GM23338 (cell line): Measurements from ENCODE around the gene ANKRD22. TPM values are rescaled to one million over a fixed set of nuclear protein-coding genes. Genes with fewer than 3 reads are reported as not detected.
A peak's percentile ranks its signal among the peaks of the same experiment; 100 is the strongest.

Experiments
- ATAC-seq: fragments of 200-7000 bp; cut with Tn5 transposase; 3 replicates; pipeline ENCODE4 v1.9.1; 2020
- DNase-seq: peaks from one replicate; pipeline ENCODE4 v3.0.0-alpha.2; 2015; ENCODE audit warnings: low spot score
- H2AFZ ChIP-seq: fragments of 200-600 bp; sonication (generic); 2 replicates; pipeline ENCODE4 v1.8.0; 2016; ENCODE audit warnings: antibody characterized with exemption, mild to moderate bottlenecking, moderate library complexity
- H3F3A ChIP-seq: fragments of 200-600 bp; sonication (generic); replicated peaks from 2 replicates; pipeline ENCODE4 v1.8.0; 2017; ENCODE audit warnings: antibody characterized with exemption, mixed run types, low read depth
- H3K27ac ChIP-seq: fragments of 200-600 bp; sonication (generic); 2 replicates; pipeline ENCODE4 v1.6.1; 2016; ENCODE audit warnings: low read depth
- H3K27me3 ChIP-seq: fragments of 200-600 bp; sonication (generic); 2 replicates; pipeline ENCODE4 v1.8.0; 2016; ENCODE audit warnings: mild to moderate bottlenecking, mixed run types, moderate library complexity; ENCODE audit not compliant: insufficient read depth
- H3K36me3 ChIP-seq: fragments of 200-600 bp; sonication (generic); 2 replicates; pipeline ENCODE4 v1.8.0; 2016; ENCODE audit warnings: mild to moderate bottlenecking; ENCODE audit not compliant: insufficient read depth
- H3K4me1 ChIP-seq: fragments of 200-600 bp; sonication (generic); 2 replicates; pipeline ENCODE4 v1.8.0; 2016; ENCODE audit warnings: mild to moderate bottlenecking, moderate library complexity; ENCODE audit not compliant: insufficient read depth
- H3K4me2 ChIP-seq: fragments of 200-600 bp; sonication (generic); 2 replicates; pipeline ENCODE4 v1.7.1; 2017; ENCODE audit warnings: mixed run types
- H3K4me3 ChIP-seq: fragments of 200-600 bp; sonication (generic); 2 replicates; pipeline ENCODE4 v1.6.1; 2016; ENCODE audit warnings: mixed run types
- H3K79me2 ChIP-seq: fragments of 200-600 bp; sonication (generic); replicated peaks from 2 replicates; pipeline ENCODE4 v1.8.0; 2017; ENCODE audit warnings: mild to moderate bottlenecking; ENCODE audit not compliant: insufficient read depth
- H3K9me2 ChIP-seq: fragments of 200-600 bp; sonication (generic); 2 replicates; pipeline ENCODE4 v1.8.0; 2017; ENCODE audit not compliant: insufficient read depth
- H4K20me1 ChIP-seq: fragments of 200-600 bp; sonication (generic); replicated peaks from 2 replicates; pipeline ENCODE4 v1.8.0; 2017; ENCODE audit warnings: mild to moderate bottlenecking; ENCODE audit not compliant: insufficient read depth
- H3K27ac Mint-ChIP-seq: 2 replicates; pipeline ENCODE4 v1.8.0; 2020; ENCODE audit warnings: inconsistent platforms, mild to moderate bottlenecking, moderate library complexity, mixed read lengths
- H3K27me3 Mint-ChIP-seq: 3 replicates; pipeline ENCODE4 v1.8.0; 2022; ENCODE audit warnings: low read depth, mild to moderate bottlenecking, moderate library complexity, mixed read lengths, inconsistent platforms; ENCODE audit not compliant: insufficient read depth, poor library complexity
- H3K36me3 Mint-ChIP-seq: 3 replicates; pipeline ENCODE4 v1.8.0; 2021; ENCODE audit warnings: low read depth, mild to moderate bottlenecking, inconsistent platforms, moderate library complexity, mixed read lengths
- H3K4me1 Mint-ChIP-seq: 3 replicates; pipeline ENCODE4 v1.8.0; 2020; ENCODE audit warnings: mild to moderate bottlenecking, inconsistent platforms, mixed read lengths
- H3K4me3 Mint-ChIP-seq: 3 replicates; pipeline ENCODE4 v1.8.0; 2021; ENCODE audit warnings: moderate library complexity, mild to moderate bottlenecking, inconsistent platforms, mixed read lengths
- H3K9me3 Mint-ChIP-seq: 3 replicates; pipeline ENCODE4 v1.8.0; 2020; ENCODE audit warnings: moderate library complexity, mild to moderate bottlenecking, inconsistent platforms, mixed read lengths
- CREB1 ChIP-seq: fragments of 250-450 bp; sonication (Bioruptor Pico); IDR thresholded peaks from 2 replicates; pipeline ENCODE4 v1.5.0; 2020; ENCODE audit warnings: low read depth, mild to moderate bottlenecking, moderate library complexity
- EZH2 ChIP-seq: fragments of 200-600 bp; sonication (generic); IDR thresholded peaks from one replicate; pipeline ENCODE4 v1.8.0; 2017; ENCODE audit warnings: antibody characterized with exemption, mild to moderate bottlenecking, low read depth; ENCODE audit not compliant: unreplicated experiment
- EZH2phosphoT487 ChIP-seq: fragments of 200-600 bp; sonication (generic); IDR thresholded peaks from one replicate; pipeline ENCODE4 v1.8.1; 2018; ENCODE audit warnings: antibody characterized with exemption; ENCODE audit not compliant: unreplicated experiment
- JUNB ChIP-seq: IDR thresholded peaks from one replicate; pipeline ENCODE4 v1.6.1; 2016; ENCODE audit warnings: antibody characterized with exemption; ENCODE audit not compliant: unreplicated experiment
- NANOG ChIP-seq: IDR thresholded peaks from 2 replicates; pipeline ENCODE4 v1.6.1; 2016; ENCODE audit warnings: antibody characterized with exemption, borderline replicate concordance
- POLR2AphosphoS5 ChIP-seq: IDR thresholded peaks from 2 replicates; pipeline ENCODE4 v1.6.1; 2016; ENCODE audit warnings: antibody characterized with exemption, low read depth
- REST ChIP-seq: IDR thresholded peaks from one replicate; pipeline ENCODE4 v1.6.1; 2018; ENCODE audit warnings: antibody characterized with exemption; ENCODE audit not compliant: unreplicated experiment
- STAT1 ChIP-seq: IDR thresholded peaks from one replicate; pipeline ENCODE4 v1.6.1; 2016; ENCODE audit warnings: antibody characterized with exemption; ENCODE audit not compliant: unreplicated experiment
- ZNF114 ChIP-seq: fragments of 250-450 bp; sonication (Bioruptor Pico); IDR thresholded peaks from 2 replicates; pipeline ENCODE4 v1.5.0; 2020; ENCODE audit warnings: mild to moderate bottlenecking, moderate library complexity
- ZNF331 ChIP-seq: fragments of 250-450 bp; sonication (Bioruptor Pico); IDR thresholded peaks from 2 replicates; pipeline ENCODE4 v1.5.0; 2020; ENCODE audit warnings: low read depth, mild to moderate bottlenecking, moderate library complexity
- polyA plus RNA-seq: library from polyadenylated mRNA; unstranded; fragments of >200 nt; fragmentation: Nextera tagmentation; extraction: Ambion mirVana; gene quantifications from 2 replicates; pipeline ENCODE4 v1.2.1, GENCODE V29; 2016
- total RNA-seq: library from RNA; depleted of rRNA; stranded (reverse); fragments of >200 nt; shearing (Covaris generic); gene quantifications from 2 replicates; pipeline ENCODE4 v1.2.3, GENCODE V29; 2014
- TF ChIP-seq, protein P1 (sequence below), 2 experiments: fragments of 200-600 bp in 1 of 2; sonication (generic) in 1 of 2; conservative IDR thresholded peaks; 2 replicates each; pipeline versions ENCODE4 v1.5.1 to v1.6.1; 2016 to 2017; ENCODE audit warnings: antibody characterized with exemption in 2 of 2, low read depth in 2 of 2, mild to moderate bottlenecking in 2 of 2, moderate library complexity in 1 of 2
- TF ChIP-seq, protein P2 (sequence below): fragments of 250-450 bp; sonication (Bioruptor Pico); IDR thresholded peaks from 2 replicates; pipeline ENCODE4 v1.5.0; 2020; ENCODE audit warnings: mild to moderate bottlenecking, moderate library complexity
- TF ChIP-seq, protein P3 (sequence below): IDR thresholded peaks from 2 replicates; pipeline ENCODE4 v1.6.1; 2016; ENCODE audit warnings: antibody characterized with exemption

The ANKRD22 gene
- total and polyA plus RNA-seq, 2 experiments from 2014 or later = not detected

DNA sequence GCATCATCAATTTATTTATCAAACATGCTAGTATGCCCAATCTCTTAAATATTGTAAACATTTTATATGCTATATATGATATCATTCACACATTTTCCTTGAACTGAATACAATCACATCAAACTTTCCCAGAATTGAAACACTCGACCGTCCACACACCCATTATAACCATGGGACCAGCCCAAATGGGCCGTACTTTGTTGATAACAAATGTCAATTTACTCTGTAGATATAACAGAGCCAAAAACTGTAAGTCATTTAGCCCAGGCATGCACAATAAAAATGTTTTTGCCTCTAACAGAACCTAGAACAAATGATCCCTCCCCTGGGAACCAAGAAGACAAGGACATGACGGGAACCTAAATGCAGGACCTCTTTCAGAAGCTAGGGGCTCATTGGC lies 683 bp upstream of the ANKRD22 start:
- H3K4me3 Mint-ChIP-seq = no peak overlapping the region
- ATAC-seq (no peak), DNase-seq (peak; percentile 9)
- H3K27ac Mint-ChIP-seq = no peak overlapping the region
- H3K9me2 ChIP-seq = no peaks in the 10 kb centered on the region
- no peaks in the 10 kb centered on the region for H3K79me2 ChIP-seq
- no peak overlapping the region for H3K27ac ChIP-seq
- no peak overlapping the region for H3K4me2 ChIP-seq
- H3K9me3 Mint-ChIP-seq = no peaks in the 10 kb centered on the region
- H3K4me1 ChIP-seq = peaks cover 20% of the 10 kb centered on the region
- no peak overlapping the region for H2AFZ ChIP-seq
- H3K4me1 Mint-ChIP-seq = peaks cover 18% of the 10 kb centered on the region
- H3K36me3 ChIP-seq = no peaks in the 10 kb centered on the region
- H3K27me3 ChIP-seq = no peaks in the 10 kb centered on the region
- TF ChIP-seq REST (no peak), JUNB (no peak), STAT1 (no peak), NANOG (no peak), EZH2phosphoT487 (no peak), EZH2 (no peak), CREB1 (CRISPR knock-in tag) (no peak), POLR2AphosphoS5 (no peak), ZNF331 (no peak), ZNF114 (CRISPR knock-in tag) (no peak)
- TF ChIP-seq, protein P1, sequence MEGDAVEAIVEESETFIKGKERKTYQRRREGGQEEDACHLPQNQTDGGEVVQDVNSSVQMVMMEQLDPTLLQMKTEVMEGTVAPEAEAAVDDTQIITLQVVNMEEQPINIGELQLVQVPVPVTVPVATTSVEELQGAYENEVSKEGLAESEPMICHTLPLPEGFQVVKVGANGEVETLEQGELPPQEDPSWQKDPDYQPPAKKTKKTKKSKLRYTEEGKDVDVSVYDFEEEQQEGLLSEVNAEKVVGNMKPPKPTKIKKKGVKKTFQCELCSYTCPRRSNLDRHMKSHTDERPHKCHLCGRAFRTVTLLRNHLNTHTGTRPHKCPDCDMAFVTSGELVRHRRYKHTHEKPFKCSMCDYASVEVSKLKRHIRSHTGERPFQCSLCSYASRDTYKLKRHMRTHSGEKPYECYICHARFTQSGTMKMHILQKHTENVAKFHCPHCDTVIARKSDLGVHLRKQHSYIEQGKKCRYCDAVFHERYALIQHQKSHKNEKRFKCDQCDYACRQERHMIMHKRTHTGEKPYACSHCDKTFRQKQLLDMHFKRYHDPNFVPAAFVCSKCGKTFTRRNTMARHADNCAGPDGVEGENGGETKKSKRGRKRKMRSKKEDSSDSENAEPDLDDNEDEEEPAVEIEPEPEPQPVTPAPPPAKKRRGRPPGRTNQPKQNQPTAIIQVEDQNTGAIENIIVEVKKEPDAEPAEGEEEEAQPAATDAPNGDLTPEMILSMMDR (conservative IDR thresholded peaks at IDR 0.05; ENCODE audit: low read depth in 2 of 2) = no peak
- TF ChIP-seq, protein P2, sequence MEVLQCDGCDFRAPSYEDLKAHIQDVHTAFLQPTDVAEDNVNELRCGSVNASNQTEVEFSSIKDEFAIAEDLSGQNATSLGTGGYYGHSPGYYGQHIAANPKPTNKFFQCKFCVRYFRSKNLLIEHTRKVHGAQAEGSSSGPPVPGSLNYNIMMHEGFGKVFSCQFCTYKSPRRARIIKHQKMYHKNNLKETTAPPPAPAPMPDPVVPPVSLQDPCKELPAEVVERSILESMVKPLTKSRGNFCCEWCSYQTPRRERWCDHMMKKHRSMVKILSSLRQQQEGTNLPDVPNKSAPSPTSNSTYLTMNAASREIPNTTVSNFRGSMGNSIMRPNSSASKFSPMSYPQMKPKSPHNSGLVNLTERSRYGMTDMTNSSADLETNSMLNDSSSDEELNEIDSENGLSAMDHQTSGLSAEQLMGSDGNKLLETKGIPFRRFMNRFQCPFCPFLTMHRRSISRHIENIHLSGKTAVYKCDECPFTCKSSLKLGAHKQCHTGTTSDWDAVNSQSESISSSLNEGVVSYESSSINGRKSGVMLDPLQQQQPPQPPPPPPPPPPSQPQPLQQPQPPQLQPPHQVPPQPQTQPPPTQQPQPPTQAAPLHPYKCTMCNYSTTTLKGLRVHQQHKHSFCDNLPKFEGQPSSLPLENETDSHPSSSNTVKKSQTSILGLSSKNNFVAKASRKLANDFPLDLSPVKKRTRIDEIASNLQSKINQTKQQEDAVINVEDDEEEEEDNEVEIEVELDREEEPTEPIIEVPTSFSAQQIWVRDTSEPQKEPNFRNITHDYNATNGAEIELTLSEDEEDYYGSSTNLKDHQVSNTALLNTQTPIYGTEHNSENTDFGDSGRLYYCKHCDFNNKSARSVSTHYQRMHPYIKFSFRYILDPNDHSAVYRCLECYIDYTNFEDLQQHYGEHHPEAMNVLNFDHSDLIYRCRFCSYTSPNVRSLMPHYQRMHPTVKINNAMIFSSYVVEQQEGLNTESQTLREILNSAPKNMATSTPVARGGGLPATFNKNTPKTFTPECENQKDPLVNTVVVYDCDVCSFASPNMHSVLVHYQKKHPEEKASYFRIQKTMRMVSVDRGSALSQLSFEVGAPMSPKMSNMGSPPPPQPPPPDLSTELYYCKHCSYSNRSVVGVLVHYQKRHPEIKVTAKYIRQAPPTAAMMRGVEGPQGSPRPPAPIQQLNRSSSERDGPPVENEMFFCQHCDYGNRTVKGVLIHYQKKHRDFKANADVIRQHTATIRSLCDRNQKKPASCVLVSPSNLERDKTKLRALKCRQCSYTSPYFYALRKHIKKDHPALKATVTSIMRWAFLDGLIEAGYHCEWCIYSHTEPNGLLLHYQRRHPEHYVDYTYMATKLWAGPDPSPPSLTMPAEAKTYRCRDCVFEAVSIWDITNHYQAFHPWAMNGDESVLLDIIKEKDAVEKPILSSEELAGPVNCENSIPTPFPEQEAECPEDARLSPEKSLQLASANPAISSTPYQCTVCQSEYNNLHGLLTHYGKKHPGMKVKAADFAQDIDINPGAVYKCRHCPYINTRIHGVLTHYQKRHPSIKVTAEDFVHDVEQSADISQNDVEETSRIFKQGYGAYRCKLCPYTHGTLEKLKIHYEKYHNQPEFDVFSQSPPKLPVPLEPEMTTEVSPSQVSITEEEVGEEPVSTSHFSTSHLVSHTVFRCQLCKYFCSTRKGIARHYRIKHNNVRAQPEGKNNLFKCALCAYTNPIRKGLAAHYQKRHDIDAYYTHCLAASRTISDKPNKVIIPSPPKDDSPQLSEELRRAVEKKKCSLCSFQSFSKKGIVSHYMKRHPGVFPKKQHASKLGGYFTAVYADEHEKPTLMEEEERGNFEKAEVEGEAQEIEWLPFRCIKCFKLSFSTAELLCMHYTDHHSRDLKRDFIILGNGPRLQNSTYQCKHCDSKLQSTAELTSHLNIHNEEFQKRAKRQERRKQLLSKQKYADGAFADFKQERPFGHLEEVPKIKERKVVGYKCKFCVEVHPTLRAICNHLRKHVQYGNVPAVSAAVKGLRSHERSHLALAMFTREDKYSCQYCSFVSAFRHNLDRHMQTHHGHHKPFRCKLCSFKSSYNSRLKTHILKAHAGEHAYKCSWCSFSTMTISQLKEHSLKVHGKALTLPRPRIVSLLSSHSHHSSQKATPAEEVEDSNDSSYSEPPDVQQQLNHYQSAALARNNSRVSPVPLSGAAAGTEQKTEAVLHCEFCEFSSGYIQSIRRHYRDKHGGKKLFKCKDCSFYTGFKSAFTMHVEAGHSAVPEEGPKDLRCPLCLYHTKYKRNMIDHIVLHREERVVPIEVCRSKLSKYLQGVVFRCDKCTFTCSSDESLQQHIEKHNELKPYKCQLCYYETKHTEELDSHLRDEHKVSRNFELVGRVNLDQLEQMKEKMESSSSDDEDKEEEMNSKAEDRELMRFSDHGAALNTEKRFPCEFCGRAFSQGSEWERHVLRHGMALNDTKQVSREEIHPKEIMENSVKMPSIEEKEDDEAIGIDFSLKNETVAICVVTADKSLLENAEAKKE (CRISPR knock-in tag) = no peak
- TF ChIP-seq, protein P3, sequence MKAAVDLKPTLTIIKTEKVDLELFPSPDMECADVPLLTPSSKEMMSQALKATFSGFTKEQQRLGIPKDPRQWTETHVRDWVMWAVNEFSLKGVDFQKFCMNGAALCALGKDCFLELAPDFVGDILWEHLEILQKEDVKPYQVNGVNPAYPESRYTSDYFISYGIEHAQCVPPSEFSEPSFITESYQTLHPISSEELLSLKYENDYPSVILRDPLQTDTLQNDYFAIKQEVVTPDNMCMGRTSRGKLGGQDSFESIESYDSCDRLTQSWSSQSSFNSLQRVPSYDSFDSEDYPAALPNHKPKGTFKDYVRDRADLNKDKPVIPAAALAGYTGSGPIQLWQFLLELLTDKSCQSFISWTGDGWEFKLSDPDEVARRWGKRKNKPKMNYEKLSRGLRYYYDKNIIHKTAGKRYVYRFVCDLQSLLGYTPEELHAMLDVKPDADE = no peak
- peaks cover 2% of the 10 kb centered on the region for H3K27me3 Mint-ChIP-seq
- H3K36me3 Mint-ChIP-seq = no peaks in the 10 kb centered on the region
- H4K20me1 ChIP-seq = no peaks in the 10 kb centered on the region
- H3K4me3 ChIP-seq = no peak overlapping the region
- H3F3A ChIP-seq = no peaks in the 10 kb centered on the region
